Keratinocyte (primary cell): ENCODE results near the gene SRGAP3. TPM values are rescaled to one million over a fixed set of nuclear protein-coding genes. Genes with fewer than 3 reads are reported as not detected.

Source experiments
- DNase-seq: peaks from one replicate; pipeline ENCODE4 v3.0.0-alpha.2; 2011; ENCODE audit warnings: low read depth, missing footprints, low spot score
- FAIRE-seq: peaks from 2 replicates; lab custom pipeline; 2011; peaks lifted over from hg19 to GRCh38; lab: Jason Lieb, UNC
- H2AFZ ChIP-seq: 2 replicates; pipeline ENCODE4 v1.6.0; 2012; ENCODE audit warnings: low read length, control low read depth, inconsistent platforms; ENCODE audit not compliant: control insufficient read depth
- H3K27ac ChIP-seq: 2 replicates; pipeline ENCODE4 v1.5.1; 2011; ENCODE audit warnings: low read length; ENCODE audit not compliant: control insufficient read depth, insufficient read depth
- H3K27me3 ChIP-seq: 3 replicates; pipeline ENCODE4 v1.6.0; 2011; ENCODE audit warnings: low read length; ENCODE audit not compliant: control insufficient read depth, insufficient read depth; ENCODE audit errors: extremely low read depth
- H3K36me3 ChIP-seq, 2 experiments: 2 replicates in 1 of 2; 3 replicates in 1 of 2; pipeline ENCODE4 v1.5.1; 2011; ENCODE audit warnings: low read length in 2 of 2, mild to moderate bottlenecking in 1 of 2; ENCODE audit not compliant: control insufficient read depth in 2 of 2, insufficient read depth in 2 of 2; ENCODE audit errors: extremely low read depth in 1 of 2
- H3K4me1 ChIP-seq: 3 replicates; pipeline ENCODE4 v1.5.1; 2011; ENCODE audit warnings: low read length; ENCODE audit not compliant: control insufficient read depth, insufficient read depth; ENCODE audit errors: extremely low read depth
- H3K4me2 ChIP-seq: 3 replicates; pipeline ENCODE4 v1.6.0; 2011; ENCODE audit warnings: low read depth, low read length; ENCODE audit not compliant: control insufficient read depth, insufficient read depth; ENCODE audit errors: extremely low read depth
- H3K4me3 ChIP-seq, 3 experiments: fragments of 200-600 bp in 1 of 3; sonication (generic) in 1 of 3; 2 replicates in 2 of 3; 3 replicates in 1 of 3; pipeline ENCODE4 v1.5.1; 2011 to 2016; ENCODE audit warnings: low read length in 3 of 3, mild to moderate bottlenecking in 3 of 3, control low read depth in 2 of 3, inconsistent platforms in 1 of 3, low read depth in 1 of 3, mixed read lengths in 1 of 3, mixed run types in 1 of 3, moderate library complexity in 1 of 3; ENCODE audit not compliant: control insufficient read depth in 2 of 3, insufficient read depth in 2 of 3; ENCODE audit errors: extremely low read depth in 1 of 3
- H3K79me2 ChIP-seq: 2 replicates; pipeline ENCODE4 v1.6.0; 2012; ENCODE audit warnings: low read length; ENCODE audit not compliant: control insufficient read depth, insufficient read depth
- H3K9ac ChIP-seq: 3 replicates; pipeline ENCODE4 v1.6.0; 2011; ENCODE audit warnings: low read length; ENCODE audit not compliant: control insufficient read depth, insufficient read depth; ENCODE audit errors: extremely low read depth
- H3K9me1 ChIP-seq: 3 replicates; pipeline ENCODE4 v1.6.0; 2011; ENCODE audit warnings: low read length; ENCODE audit not compliant: control insufficient read depth, insufficient read depth; ENCODE audit errors: extremely low read depth
- H3K9me3 ChIP-seq: 2 replicates; pipeline ENCODE4 v1.5.1; 2012; ENCODE audit warnings: low read depth, low read length; ENCODE audit not compliant: control insufficient read depth
- H4K20me1 ChIP-seq: 3 replicates; pipeline ENCODE4 v1.6.0; 2011; ENCODE audit warnings: low read length; ENCODE audit not compliant: control insufficient read depth, insufficient read depth; ENCODE audit errors: extremely low read depth
- CTCF ChIP-seq, 3 experiments: IDR thresholded peaks in 1 of 3; conservative IDR thresholded peaks in 1 of 3; optimal IDR thresholded peaks in 1 of 3; 2 replicates in 2 of 3; 3 replicates in 1 of 3; pipeline versions ENCODE3 to v1.5.1; 2011; ENCODE audit warnings: low read length in 3 of 3, mild to moderate bottlenecking in 3 of 3, moderate library complexity in 2 of 3, control low read depth in 1 of 3, inconsistent platforms in 1 of 3; ENCODE audit not compliant: insufficient read depth in 2 of 3; ENCODE audit errors: extremely low read depth in 1 of 3
- EZH2 ChIP-seq: IDR thresholded peaks from one replicate; pipeline ENCODE4 v1.6.1; 2012; ENCODE audit warnings: inconsistent platforms, mild to moderate bottlenecking, low read length, moderate library complexity
- dilution Hi-C: fragments of 300-500 bp; cut with MboI; formaldehyde crosslinking; loops from one replicate; pipeline ENCODE4 v1.7.0; 2020; ENCODE audit warnings: low sequenced_read_pairs; ENCODE audit not compliant: extremely low pct_ligation_motif_present
- polyA plus RNA-seq, 5 experiments: library from polyadenylated mRNA; depleted of rRNA in 3 of 5; stranded (reverse) in 3 of 5; stranded (forward) in 1 of 5; unstranded in 1 of 5; fragments of >200 nt; gene quantifications; 1 replicate in 1 of 5; 2 replicates in 3 of 5; 3 replicates in 1 of 5; pipeline versions ENCODE4 v1.2.1 to v1.2.3, GENCODE V29; 2011 to 2012; ENCODE audit warnings: missing spikeins in 2 of 5, low read depth in 1 of 5, low replicate concordance in 1 of 5

SRGAP3 gene
- polyA plus RNA-seq, 1 donor (not counting 4 experiments of a cell fraction or from before 2014, with no cell fraction given): 7.2 TPM

GRCh38 chr3:9074079-9074478, 175.4 kb downstream of the SRGAP3 start:
- H3K9me1 ChIP-seq: peaks cover 2% of the 10 kb centered on the region
- no peaks in the 10 kb centered on the region for H3K79me2 ChIP-seq
- DNase-seq: no peak
- no peak overlapping the region for H3K9ac ChIP-seq
- TF ChIP-seq CTCF (optimal IDR thresholded peaks at IDR 0.05 in 1 of 3, IDR thresholded peaks at IDR 0.05 in 1 of 3, conservative IDR thresholded peaks at IDR 0.05 in 1 of 3; ENCODE audit: extremely low read depth in 1 of 3, insufficient read depth in 2 of 3, low read length in 3 of 3): no peak
- TF ChIP-seq EZH2: no peak
- no peaks in the 10 kb centered on the region for H3K9me3 ChIP-seq
- dilution Hi-C loops: no loop called here
- H4K20me1 ChIP-seq: no peaks in the 10 kb centered on the region
- H3K4me1 ChIP-seq: peaks cover 15% of the 10 kb centered on the region
- H3K36me3 ChIP-seq: no peaks in the 10 kb centered on the region
- H3K27ac ChIP-seq: no peak overlapping the region
- FAIRE-seq: peak; percentile 9
- H3K4me2 ChIP-seq: no peak overlapping the region
- no peak overlapping the region for H2AFZ ChIP-seq
- no peak overlapping the region for H3K4me3 ChIP-seq
- no peaks in the 10 kb centered on the region for H3K27me3 ChIP-seq

GRCh38 chr3:9072667-9073009, 176.8 kb downstream of the SRGAP3 start:
- TF ChIP-seq CTCF (optimal IDR thresholded peaks at IDR 0.05 in 1 of 3, IDR thresholded peaks at IDR 0.05 in 1 of 3, conservative IDR thresholded peaks at IDR 0.05 in 1 of 3; ENCODE audit: extremely low read depth in 1 of 3, insufficient read depth in 2 of 3, low read length in 3 of 3): no peak
- no peak for TF ChIP-seq EZH2
- no peaks in the 10 kb centered on the region for H4K20me1 ChIP-seq
- dilution Hi-C loops: no loop called here
- no peak overlapping the region for H2AFZ ChIP-seq
- H3K36me3 ChIP-seq: no peaks in the 10 kb centered on the region
- DNase-seq (no peak), FAIRE-seq (no peak)
- H3K9me1 ChIP-seq: no peaks in the 10 kb centered on the region
- H3K9ac ChIP-seq: no peak overlapping the region
- no peaks in the 10 kb centered on the region for H3K9me3 ChIP-seq
- no peak overlapping the region for H3K4me3 ChIP-seq
- H3K27ac ChIP-seq: no peak overlapping the region
- H3K79me2 ChIP-seq: no peaks in the 10 kb centered on the region
- no peak overlapping the region for H3K4me2 ChIP-seq
- H3K4me1 ChIP-seq: peaks cover 13% of the 10 kb centered on the region
- no peaks in the 10 kb centered on the region for H3K27me3 ChIP-seq
